GM21717 (cell line): ENCODE data around the gene NFATC3.
"Not testable (repeated sequence)": the region's sequence is repeated elsewhere in the genome, so short reads cannot be mapped to it uniquely, and the experiment has no call there.

ENCODE experiments used
- ATAC-seq: cut with Tn5 transposase; IDR thresholded peaks from one replicate; pipeline ENCODE4 v1.9.1; 2021; ENCODE audit warnings: mild to moderate bottlenecking, moderate library complexity; ENCODE audit not compliant: unreplicated experiment

Gene NFATC3

GRCh38 chr16:68115851-68116250 lies 30.7 kb downstream of the NFATC3 start:
- ATAC-seq, result no peak

GRCh38 chr16:68116256-68116867 lies 31.2 kb downstream of the NFATC3 start:
- no peak for ATAC-seq

GRCh38 chr16:68117884-68118283 lies 32.7 kb downstream of the NFATC3 start:
- ATAC-seq, result no peak

- not testable (repeated sequence) for ATAC-seq
Observed at GRCh38 chr16:68118954-68119353, 33.8 kb downstream of the NFATC3 start.

GRCh38 chr16:68120496-68120895 lies 35.3 kb downstream of the NFATC3 start:
- ATAC-seq, result not testable (repeated sequence)

GRCh38 chr16:68126395-68126794 lies 41.2 kb downstream of the NFATC3 start:
- no peak for ATAC-seq

GRCh38 chr16:68128577-68129305 lies 43.6 kb downstream of the NFATC3 start:
- ATAC-seq, result no peak

GRCh38 chr16:68130520-68130919 lies 45.4 kb downstream of the NFATC3 start:
- no peak for ATAC-seq

GRCh38 chr16:68131813-68132706 lies 46.9 kb downstream of the NFATC3 start:
- ATAC-seq, result no peak

- ATAC-seq, result not testable (repeated sequence)
Observed at GRCh38 chr16:68133000-68133399, 47.8 kb downstream of the NFATC3 start.

- no peak for ATAC-seq
Observed at GRCh38 chr16:68134644-68135043, 49.5 kb downstream of the NFATC3 start.

GRCh38 chr16:68136515-68136914 lies 51.3 kb downstream of the NFATC3 start:
- ATAC-seq, result no peak

GRCh38 chr16:68144008-68144407 lies 58.8 kb downstream of the NFATC3 start:
- ATAC-seq, result no peak

- ATAC-seq, result no peak
Observed at GRCh38 chr16:68146585-68146984, 61.4 kb downstream of the NFATC3 start.

GRCh38 chr16:68147444-68147843 lies 62.3 kb downstream of the NFATC3 start:
- ATAC-seq, result no peak

- ATAC-seq, result no peak
Observed at GRCh38 chr16:68149596-68149995, 64.4 kb downstream of the NFATC3 start.

- no peak for ATAC-seq
Observed at GRCh38 chr16:68155425-68155824, 70.3 kb downstream of the NFATC3 start.

GRCh38 chr16:68162413-68162812 lies 77.2 kb downstream of the NFATC3 start:
- no peak for ATAC-seq

- ATAC-seq, result not testable (repeated sequence)
Observed at GRCh38 chr16:68163275-68163674, 78.1 kb downstream of the NFATC3 start.

- no peak for ATAC-seq
Observed at GRCh38 chr16:68166264-68166663, 81.1 kb downstream of the NFATC3 start.

- ATAC-seq, result no peak
Observed at GRCh38 chr16:68179196-68179795, 94.1 kb downstream of the NFATC3 start.
